Measurements from ENCODE around the gene TBC1D19. TPM values are rescaled to one million over a fixed set of nuclear protein-coding genes. Genes with fewer than 3 reads are reported as not detected.

TBC1D19 gene
- total and polyA plus RNA-seq, 9 of the 15 experiments (the other 6 are each of a cell fraction or from before 2014, with no cell fraction given), result 0.73 to 5.6 (median 3.7) TPM

- no peak for TF ChIP-seq HINFP (tag; conservative IDR thresholded peaks at IDR 0.05; ENCODE audit: low read depth)
- TF ChIP-seq U2AF1 (optimal IDR thresholded peaks at IDR 0.05; ENCODE audit: low read depth, low read length), result no peak
- no peak for TF ChIP-seq CHD4 (IDR thresholded peaks at IDR 0.05; ENCODE audit: insufficient read depth, insufficient replicate concordance, low read depth, low read length, poor library complexity, severe bottlenecking)
Measured at GRCh38 chr4:26792639-26793038, 208.8 kb downstream of the TBC1D19 start (continued).

GRCh38 chr4:26793735-26794134 lies 209.9 kb downstream of the TBC1D19 start:
- ATAC-seq, result 0 out of 3 replicates have a peak, but pooled peaks have one; percentile 41
- ChIA-PET CTCF (ENCODE audit: low intra/inter-chr PET ratio) (no interaction called here), POLR2A (interaction anchor here (1.0 kb wide), 1 partner anchor 11 kb away, joined by 3 read pairs; no protein-coding TSS in a partner anchor)
- Histone ChIP-seq H3K36me3 (ENCODE audit: control insufficient read depth, insufficient read depth, low read length) (no peaks in the 10 kb centered on the region), H3K4me2 (ENCODE audit: insufficient read depth, low read length) (no peak overlapping the region), H4K20me1 (replicated peaks; ENCODE audit: control insufficient read depth, insufficient read depth, low read length) (no peaks in the 10 kb centered on the region), H2AFZ (ENCODE audit: low read depth, low read length) (no peak overlapping the region), H3K9me3 (replicated peaks; ENCODE audit: control insufficient read depth, insufficient read depth, low read depth, low read length) (no peaks in the 10 kb centered on the region), H3K27ac (ENCODE audit: extremely low read depth, low read depth, low read length) (no peak overlapping the region), H3K79me2 (ENCODE audit: control insufficient read depth, insufficient read depth, low read length) (no peaks in the 10 kb centered on the region), H3K4me3 (no peak overlapping the region), H3K9ac (ENCODE audit: insufficient read depth in 1 of 2, low read depth in 2 of 2, low read length in 2 of 2) (no peak overlapping the region), H3K27me3 (ENCODE audit: control insufficient read depth in 2 of 2, insufficient read depth in 2 of 2, low read length in 2 of 2) (no peaks in the 10 kb centered on the region), H3K4me1 (replicated peaks in 1 of 2; ENCODE audit: control insufficient read depth in 2 of 2, insufficient read depth in 2 of 2, low read length in 2 of 2) (peaks cover 0 to 1% of the 10 kb centered on the region in 2 experiments; a peak in 2 of 5 replicates), H3K9me1 (ENCODE audit: control insufficient read depth, insufficient read depth, low read length) (no peaks in the 10 kb centered on the region)
- peak; percentile 38 to 64 (median 42) for DNase-seq (ENCODE audit: extremely low read depth in 1 of 4, low spot score in 3 of 4)
- 67% methylated on average over 2 of the region's 2 CpGs for WGBS (ENCODE audit: insufficient coverage, low coverage, missing lambda C conversion rate)
- in situ Hi-C loops (cut with MboI) (no loop called here), intact Hi-C loops (cut with micrococcal nuclease) (no loop called here)
- FAIRE-seq, result peak; percentile 79
- BruUV-seq (replicated peaks), result no TSS peak
- no peak for TF ChIP-seq ZNF668 (CRISPR knock-in tag; IDR thresholded peaks at IDR 0.05)
- TF ChIP-seq CHCHD3 (CRISPR knock-in tag; IDR thresholded peaks at IDR 0.05), result no peak
- no peak for TF ChIP-seq MTA1 (IDR thresholded peaks at IDR 0.05; ENCODE audit: borderline replicate concordance)
- TF ChIP-seq FOXK2 (conservative IDR thresholded peaks at IDR 0.05 in 1 of 2, IDR thresholded peaks at IDR 0.05 in 1 of 2; ENCODE audit: low read depth in 2 of 2), result no peak
- TF ChIP-seq TFE3 (CRISPR knock-in tag; IDR thresholded peaks at IDR 0.05), result peak; percentile 91
- no peak for TF ChIP-seq MECOM (CRISPR knock-in tag; IDR thresholded peaks at IDR 0.05)
- no peak for TF ChIP-seq ZNF449 (CRISPR knock-in tag; IDR thresholded peaks at IDR 0.05)
- peak; percentile 18 for TF ChIP-seq RBM25 (IDR thresholded peaks at IDR 0.05; ENCODE audit: low read depth, low read length, severe bottlenecking)
- no peak for TF ChIP-seq HNRNPUL1 (IDR thresholded peaks at IDR 0.05; ENCODE audit: low read length)
- peak; percentile 84 for TF ChIP-seq USF2 (CRISPR knock-in tag; IDR thresholded peaks at IDR 0.05)
- TF ChIP-seq NFYB (IDR thresholded peaks at IDR 0.05; ENCODE audit: extremely low read depth, insufficient read length), result peak; percentile 63
- no peak for TF ChIP-seq BCL6 (CRISPR knock-in tag; IDR thresholded peaks at IDR 0.05)
- no peak for TF ChIP-seq HMG20A (CRISPR knock-in tag; conservative IDR thresholded peaks at IDR 0.05)
